ENCODE measurements around the gene TSR3.
A peak's percentile ranks its signal among the peaks of the same experiment; 100 is the strongest.

The TSR3 gene

GRCh38 chr16:1340730-1341494 is 10.8 kb downstream of the TSR3 start:
- TF ChIP-seq TCF12 (IDR thresholded peaks at IDR 0.05; ENCODE audit: low read depth) (no peak), ZBTB7A (IDR thresholded peaks at IDR 0.05; ENCODE audit: low read depth) (0 out of 2 replicates have a peak, but pooled peaks have one; percentile 7)

GRCh38 chr16:1338855-1339675 is 12.6 kb downstream of the TSR3 start:
- no peak for TF ChIP-seq CREB1 (IDR thresholded peaks at IDR 0.05; ENCODE audit: low read depth)
- no peak for TF ChIP-seq TCF12 (IDR thresholded peaks at IDR 0.05; ENCODE audit: low read depth)
- TF ChIP-seq RAD21 (IDR thresholded peaks at IDR 0.05; ENCODE audit: low read depth), result no peak
- TF ChIP-seq TAF1 (IDR thresholded peaks at IDR 0.05; ENCODE audit: low read depth), result no peak
- no peak for TF ChIP-seq CEBPB (IDR thresholded peaks at IDR 0.05)
- TF ChIP-seq YY1 (IDR thresholded peaks at IDR 0.05; ENCODE audit: low read depth), result no peak
- TF ChIP-seq EP300 (IDR thresholded peaks at IDR 0.05; ENCODE audit: borderline replicate concordance), result no peak
- no peak for TF ChIP-seq EGR1 (IDR thresholded peaks at IDR 0.05)
- TF ChIP-seq ZBTB7A (IDR thresholded peaks at IDR 0.05; ENCODE audit: low read depth), result no peak
- TF ChIP-seq, protein P1, sequence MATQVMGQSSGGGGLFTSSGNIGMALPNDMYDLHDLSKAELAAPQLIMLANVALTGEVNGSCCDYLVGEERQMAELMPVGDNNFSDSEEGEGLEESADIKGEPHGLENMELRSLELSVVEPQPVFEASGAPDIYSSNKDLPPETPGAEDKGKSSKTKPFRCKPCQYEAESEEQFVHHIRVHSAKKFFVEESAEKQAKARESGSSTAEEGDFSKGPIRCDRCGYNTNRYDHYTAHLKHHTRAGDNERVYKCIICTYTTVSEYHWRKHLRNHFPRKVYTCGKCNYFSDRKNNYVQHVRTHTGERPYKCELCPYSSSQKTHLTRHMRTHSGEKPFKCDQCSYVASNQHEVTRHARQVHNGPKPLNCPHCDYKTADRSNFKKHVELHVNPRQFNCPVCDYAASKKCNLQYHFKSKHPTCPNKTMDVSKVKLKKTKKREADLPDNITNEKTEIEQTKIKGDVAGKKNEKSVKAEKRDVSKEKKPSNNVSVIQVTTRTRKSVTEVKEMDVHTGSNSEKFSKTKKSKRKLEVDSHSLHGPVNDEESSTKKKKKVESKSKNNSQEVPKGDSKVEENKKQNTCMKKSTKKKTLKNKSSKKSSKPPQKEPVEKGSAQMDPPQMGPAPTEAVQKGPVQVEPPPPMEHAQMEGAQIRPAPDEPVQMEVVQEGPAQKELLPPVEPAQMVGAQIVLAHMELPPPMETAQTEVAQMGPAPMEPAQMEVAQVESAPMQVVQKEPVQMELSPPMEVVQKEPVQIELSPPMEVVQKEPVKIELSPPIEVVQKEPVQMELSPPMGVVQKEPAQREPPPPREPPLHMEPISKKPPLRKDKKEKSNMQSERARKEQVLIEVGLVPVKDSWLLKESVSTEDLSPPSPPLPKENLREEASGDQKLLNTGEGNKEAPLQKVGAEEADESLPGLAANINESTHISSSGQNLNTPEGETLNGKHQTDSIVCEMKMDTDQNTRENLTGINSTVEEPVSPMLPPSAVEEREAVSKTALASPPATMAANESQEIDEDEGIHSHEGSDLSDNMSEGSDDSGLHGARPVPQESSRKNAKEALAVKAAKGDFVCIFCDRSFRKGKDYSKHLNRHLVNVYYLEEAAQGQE (IDR thresholded peaks at IDR 0.05; ENCODE audit: low read depth), result no peak
- TF ChIP-seq, protein P2, sequence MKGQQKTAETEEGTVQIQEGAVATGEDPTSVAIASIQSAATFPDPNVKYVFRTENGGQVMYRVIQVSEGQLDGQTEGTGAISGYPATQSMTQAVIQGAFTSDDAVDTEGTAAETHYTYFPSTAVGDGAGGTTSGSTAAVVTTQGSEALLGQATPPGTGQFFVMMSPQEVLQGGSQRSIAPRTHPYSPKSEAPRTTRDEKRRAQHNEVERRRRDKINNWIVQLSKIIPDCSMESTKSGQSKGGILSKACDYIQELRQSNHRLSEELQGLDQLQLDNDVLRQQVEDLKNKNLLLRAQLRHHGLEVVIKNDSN (IDR thresholded peaks at IDR 0.05), result no peak
- no peak for TF ChIP-seq TEAD4 (IDR thresholded peaks at IDR 0.05)
- no peak for TF ChIP-seq NFIC (IDR thresholded peaks at IDR 0.05)
- TF ChIP-seq MAX (IDR thresholded peaks at IDR 0.05), result no peak
- no peak for TF ChIP-seq FOXM1 (IDR thresholded peaks at IDR 0.05; ENCODE audit: borderline replicate concordance, low read depth)

GRCh38 chr16:1338119-1338730 is 13.5 kb downstream of the TSR3 start:
- TF ChIP-seq TAF1 (IDR thresholded peaks at IDR 0.05; ENCODE audit: low read depth) (no peak), RAD21 (IDR thresholded peaks at IDR 0.05; ENCODE audit: low read depth) (peak; percentile 36; the same call in 1 of the 2 replicates)

DNA sequence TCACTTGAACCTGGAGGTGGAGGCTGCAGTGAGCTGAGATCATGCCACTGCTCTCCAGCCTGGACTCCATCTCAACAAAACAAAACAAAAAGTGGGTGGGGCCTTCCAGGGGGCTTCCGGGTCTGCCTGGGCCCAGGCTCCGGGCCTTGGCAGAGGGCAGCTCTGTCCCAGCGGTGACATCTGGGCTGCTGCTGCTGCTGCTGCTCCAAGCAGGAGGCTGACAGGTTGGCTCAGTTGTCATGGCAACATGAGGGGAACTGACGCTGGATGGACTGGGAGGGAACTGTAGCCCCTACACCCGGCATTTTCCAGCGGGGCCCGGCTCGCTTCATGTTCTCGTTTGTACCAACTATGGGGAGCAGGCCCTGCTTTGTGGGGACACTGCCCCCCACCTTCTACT is 14.2 kb downstream of the TSR3 start:
- TF ChIP-seq TEAD4 (IDR thresholded peaks at IDR 0.05), result no peak
- no peak for TF ChIP-seq FOXM1 (IDR thresholded peaks at IDR 0.05; ENCODE audit: borderline replicate concordance, low read depth)
- no peak for TF ChIP-seq EP300 (IDR thresholded peaks at IDR 0.05; ENCODE audit: borderline replicate concordance)
- no peak for TF ChIP-seq YY1 (IDR thresholded peaks at IDR 0.05; ENCODE audit: low read depth)
- no peak for TF ChIP-seq MAX (IDR thresholded peaks at IDR 0.05)
- TF ChIP-seq CEBPB (IDR thresholded peaks at IDR 0.05), result no peak
- no peak for TF ChIP-seq TCF12 (IDR thresholded peaks at IDR 0.05; ENCODE audit: low read depth)
- no peak for TF ChIP-seq CREB1 (IDR thresholded peaks at IDR 0.05; ENCODE audit: low read depth)
- no peak for TF ChIP-seq NFIC (IDR thresholded peaks at IDR 0.05)
- no peak for TF ChIP-seq ZBTB7A (IDR thresholded peaks at IDR 0.05; ENCODE audit: low read depth)
- TF ChIP-seq, protein P2 (IDR thresholded peaks at IDR 0.05), result no peak
- TF ChIP-seq EGR1 (IDR thresholded peaks at IDR 0.05), result no peak
- no peak for TF ChIP-seq RAD21 (IDR thresholded peaks at IDR 0.05; ENCODE audit: low read depth)
- no peak for TF ChIP-seq TAF1 (IDR thresholded peaks at IDR 0.05; ENCODE audit: low read depth)
- TF ChIP-seq, protein P1 (IDR thresholded peaks at IDR 0.05; ENCODE audit: low read depth), result no peak

- TF ChIP-seq EGR1 (IDR thresholded peaks at IDR 0.05) (peak; percentile 67), EP300 (IDR thresholded peaks at IDR 0.05; ENCODE audit: borderline replicate concordance) (no peak)
Measured at GRCh38 chr16:1336619-1337018, 15.1 kb downstream of the TSR3 start.

Measured in Ishikawa (cell line).